Neutrophil (primary cell): ENCODE data around the gene CDH13.

Experiments
- H3K27ac ChIP-seq: fragments of 200-600 bp; sonication (generic); 2 replicates; pipeline ENCODE4 v1.5.1; 2016; ENCODE audit warnings: mild to moderate bottlenecking, moderate library complexity
- H3K27me3 ChIP-seq: fragments of 200-600 bp; sonication (generic); 2 replicates; pipeline ENCODE4 v1.6.0; 2016; ENCODE audit warnings: mild to moderate bottlenecking
- H3K36me3 ChIP-seq: fragments of 200-600 bp; sonication (generic); 2 replicates; pipeline ENCODE4 v1.5.1; 2017
- H3K4me1 ChIP-seq, 2 experiments: fragments of 200-600 bp in 1 of 2; sonication (generic) in 1 of 2; 1 replicate in 1 of 2; 2 replicates in 1 of 2; pipeline versions ENCODE4 v1.5.1 to v1.6.1; 2013 to 2016; ENCODE audit warnings: low read depth in 1 of 2, low read length in 1 of 2, mild to moderate bottlenecking in 1 of 2, moderate library complexity in 1 of 2; ENCODE audit not compliant: control insufficient read depth in 1 of 2, insufficient read depth in 1 of 2
- H3K4me3 ChIP-seq, 2 experiments: fragments of 200-600 bp in 1 of 2; sonication (generic) in 1 of 2; 1 replicate in 1 of 2; 2 replicates in 1 of 2; pipeline ENCODE4 v1.5.1; 2013 to 2016; ENCODE audit warnings: low read depth in 1 of 2, low read length in 1 of 2, mild to moderate bottlenecking in 1 of 2, moderate library complexity in 1 of 2
- H3K9me3 ChIP-seq: fragments of 200-600 bp; sonication (generic); 2 replicates; pipeline ENCODE4 v1.5.1; 2016
- CTCF ChIP-seq: fragments of 200-600 bp; sonication (generic); IDR thresholded peaks from 2 replicates; pipeline ENCODE4 v1.5.1; 2016; ENCODE audit warnings: antibody characterized with exemption

The CDH13 gene

GRCh38 chr16:82980810-82981209, 354.0 kb downstream of the CDH13 start:
- Histone ChIP-seq H3K9me3 (no peaks in the 10 kb centered on the region), H3K36me3 (no peaks in the 10 kb centered on the region), H3K27me3 (no peaks in the 10 kb centered on the region), H3K4me3 (no peak overlapping the region), H3K4me1 (no peaks in the 10 kb centered on the region), H3K27ac (no peak overlapping the region)
- TF ChIP-seq CTCF, result no peak

- Histone ChIP-seq H3K9me3 (no peaks in the 10 kb centered on the region), H3K4me3 (no peak overlapping the region), H3K4me1 (no peaks in the 10 kb centered on the region), H3K27me3 (no peaks in the 10 kb centered on the region), H3K36me3 (no peaks in the 10 kb centered on the region), H3K27ac (no peak overlapping the region)
- no peak for TF ChIP-seq CTCF
Observed at GRCh38 chr16:82987767-82988166, 361.0 kb downstream of the CDH13 start.

GRCh38 chr16:82990155-82990554, 363.4 kb downstream of the CDH13 start:
- H3K9me3 ChIP-seq, result no peaks in the 10 kb centered on the region
- H3K27ac ChIP-seq, result no peak overlapping the region
- no peak for TF ChIP-seq CTCF
- H3K4me3 ChIP-seq, result no peak overlapping the region
- H3K4me1 ChIP-seq, result no peaks in the 10 kb centered on the region
- no peaks in the 10 kb centered on the region for H3K27me3 ChIP-seq
- no peaks in the 10 kb centered on the region for H3K36me3 ChIP-seq

GRCh38 chr16:82991410-82991809, 364.6 kb downstream of the CDH13 start:
- H3K36me3 ChIP-seq, result no peaks in the 10 kb centered on the region
- no peaks in the 10 kb centered on the region for H3K9me3 ChIP-seq
- no peaks in the 10 kb centered on the region for H3K27me3 ChIP-seq
- no peak for TF ChIP-seq CTCF
- H3K4me3 ChIP-seq, result no peak overlapping the region
- no peaks in the 10 kb centered on the region for H3K4me1 ChIP-seq
- H3K27ac ChIP-seq, result no peak overlapping the region

- TF ChIP-seq CTCF, result no peak
- no peaks in the 10 kb centered on the region for H3K36me3 ChIP-seq
- no peaks in the 10 kb centered on the region for H3K9me3 ChIP-seq
- no peaks in the 10 kb centered on the region for H3K27me3 ChIP-seq
- H3K4me1 ChIP-seq, result no peaks in the 10 kb centered on the region
- no peak overlapping the region for H3K27ac ChIP-seq
- H3K4me3 ChIP-seq, result no peak overlapping the region
Observed at GRCh38 chr16:82991966-82992675, 365.4 kb downstream of the CDH13 start.
